Measurements from ENCODE around the gene INPP4A.

The INPP4A gene

GRCh38 chr2:98496750-98497493, 52.3 kb downstream of the INPP4A start:
- no peak for DNase-seq (ENCODE audit: low read depth)

DNA sequence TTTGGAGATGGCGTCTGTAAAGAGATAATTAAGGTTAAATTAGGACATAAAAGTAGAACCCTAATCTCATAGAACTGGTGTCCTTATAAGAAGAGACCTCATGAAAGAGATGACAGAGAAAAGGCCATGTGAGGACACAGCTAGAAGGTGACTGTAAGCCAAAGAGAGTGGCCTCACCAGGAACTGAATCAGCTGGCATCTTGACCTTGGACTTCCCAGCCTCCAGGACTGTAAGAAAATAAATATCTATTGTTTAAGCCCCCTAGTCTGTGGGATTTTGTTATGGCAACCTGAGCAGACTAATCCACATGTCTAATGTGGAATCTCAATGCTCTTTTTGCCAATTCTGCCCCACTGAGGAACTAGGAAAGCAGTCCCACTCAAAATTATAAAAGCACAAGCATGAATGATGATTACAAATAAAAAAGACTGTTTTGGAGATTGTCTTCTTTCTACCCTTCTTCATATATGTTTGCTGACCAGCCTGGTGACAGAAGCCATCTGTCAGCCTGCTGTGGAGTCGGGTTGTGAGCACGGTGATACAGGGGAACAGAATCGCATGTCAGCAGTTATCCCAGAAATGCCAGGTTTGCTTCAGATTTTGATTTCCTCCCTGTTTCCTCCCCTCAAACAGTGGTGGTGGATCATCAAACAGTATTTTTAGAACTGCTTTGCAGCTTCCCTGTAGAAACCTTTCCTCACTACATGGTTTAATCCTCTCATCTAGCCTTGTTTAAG, 54.2 kb downstream of the INPP4A start:
- no peak for DNase-seq (ENCODE audit: low read depth)

GRCh38 chr2:98500561-98500960, 55.9 kb downstream of the INPP4A start:
- DNase-seq (ENCODE audit: low read depth), result no peak

- DNase-seq (ENCODE audit: low read depth), result no peak
Measured at GRCh38 chr2:98501223-98501622, 56.6 kb downstream of the INPP4A start.

DNA sequence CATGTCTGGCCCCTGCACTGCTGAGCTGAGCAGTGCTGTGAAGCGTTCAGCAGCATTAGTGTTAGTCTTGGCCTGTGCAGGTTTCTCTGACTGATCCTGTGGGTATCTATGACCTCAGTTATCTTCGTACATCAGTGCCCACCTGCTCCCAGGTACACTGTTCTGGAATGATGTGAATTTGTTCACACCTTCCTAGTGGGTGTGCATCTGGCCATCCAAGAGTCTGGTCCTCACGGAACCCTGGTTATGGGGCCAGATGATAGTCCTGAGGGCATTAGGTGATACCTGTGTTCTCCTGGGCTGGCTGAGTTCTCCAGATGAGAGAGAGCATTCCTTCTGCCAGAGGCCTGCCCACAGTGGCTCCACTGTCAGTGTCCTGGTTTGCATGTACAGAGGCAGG, 57.2 kb downstream of the INPP4A start:
- no peak for DNase-seq (ENCODE audit: low read depth)

GRCh38 chr2:98502556-98503335, 58.1 kb downstream of the INPP4A start:
- no peak for DNase-seq (ENCODE audit: low read depth)

GRCh38 chr2:98503481-98504105, 58.9 kb downstream of the INPP4A start:
- DNase-seq (ENCODE audit: low read depth), result no peak

DNA sequence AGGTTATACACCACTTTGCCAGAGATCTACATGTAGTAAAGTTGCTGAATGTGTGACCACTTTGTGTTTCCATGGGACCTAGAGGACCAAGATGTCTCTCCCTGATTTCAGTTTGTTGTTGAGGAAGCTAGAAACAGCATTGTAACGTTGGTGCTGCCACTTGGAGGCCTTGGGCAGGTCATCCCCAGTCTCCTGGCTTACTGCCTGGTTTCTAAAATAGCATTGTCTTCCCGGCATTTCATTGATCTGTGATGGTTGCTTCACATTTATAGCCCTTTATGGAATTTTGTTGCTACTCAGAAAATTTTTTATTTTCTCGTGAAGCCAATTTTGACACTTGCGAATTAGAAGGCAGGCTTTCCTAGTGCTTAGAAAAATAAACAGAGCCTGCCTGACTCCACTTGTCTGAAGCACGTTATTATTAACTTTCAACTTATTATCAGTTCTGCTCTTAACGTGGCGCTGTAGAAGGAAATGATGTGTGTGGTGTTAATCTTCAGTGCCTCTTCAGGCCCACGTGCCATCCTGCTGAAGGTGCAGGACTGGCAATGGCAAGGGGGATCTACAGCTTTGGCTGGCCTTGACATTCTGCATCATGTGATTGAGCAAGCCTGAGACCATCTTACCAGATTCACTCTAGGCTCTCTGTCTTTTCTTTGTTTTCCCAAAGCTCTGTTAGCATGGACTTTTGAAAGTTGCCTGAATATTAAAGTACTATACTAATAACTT, 59.9 kb downstream of the INPP4A start:
- no peak for DNase-seq (ENCODE audit: low read depth)

DNA sequence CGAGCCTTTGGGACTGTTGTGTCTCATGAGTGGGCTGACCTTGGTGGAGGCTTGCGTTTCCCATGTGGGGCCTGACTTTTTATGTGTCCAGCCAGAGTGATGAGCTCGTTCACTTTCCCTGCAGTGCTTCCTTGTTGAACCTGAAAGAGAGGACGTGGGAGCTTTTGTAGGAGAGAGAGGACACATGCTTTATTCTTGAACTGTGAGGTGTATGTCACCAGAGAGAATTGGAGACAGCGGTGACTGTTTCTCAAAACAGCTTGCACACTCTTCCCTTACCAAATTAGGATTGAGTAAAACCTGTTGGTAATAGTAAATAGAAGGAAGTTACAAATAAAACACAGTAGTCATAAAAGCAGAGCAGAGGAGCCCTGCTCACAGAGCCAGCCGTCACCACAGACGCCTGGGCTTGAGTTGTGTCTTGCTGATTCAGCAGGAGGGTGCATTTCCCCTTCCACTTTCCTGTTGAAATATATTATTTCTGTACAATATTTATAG, 60.7 kb downstream of the INPP4A start:
- no peak for DNase-seq (ENCODE audit: low read depth)

GRCh38 chr2:98505971-98506664, 61.5 kb downstream of the INPP4A start:
- no peak for DNase-seq (ENCODE audit: low read depth)

- DNase-seq (ENCODE audit: low read depth), result no peak
Measured at GRCh38 chr2:98506881-98507280, 62.2 kb downstream of the INPP4A start.

GRCh38 chr2:98507461-98507860, 62.8 kb downstream of the INPP4A start:
- DNase-seq (ENCODE audit: low read depth), result no peak

DNA sequence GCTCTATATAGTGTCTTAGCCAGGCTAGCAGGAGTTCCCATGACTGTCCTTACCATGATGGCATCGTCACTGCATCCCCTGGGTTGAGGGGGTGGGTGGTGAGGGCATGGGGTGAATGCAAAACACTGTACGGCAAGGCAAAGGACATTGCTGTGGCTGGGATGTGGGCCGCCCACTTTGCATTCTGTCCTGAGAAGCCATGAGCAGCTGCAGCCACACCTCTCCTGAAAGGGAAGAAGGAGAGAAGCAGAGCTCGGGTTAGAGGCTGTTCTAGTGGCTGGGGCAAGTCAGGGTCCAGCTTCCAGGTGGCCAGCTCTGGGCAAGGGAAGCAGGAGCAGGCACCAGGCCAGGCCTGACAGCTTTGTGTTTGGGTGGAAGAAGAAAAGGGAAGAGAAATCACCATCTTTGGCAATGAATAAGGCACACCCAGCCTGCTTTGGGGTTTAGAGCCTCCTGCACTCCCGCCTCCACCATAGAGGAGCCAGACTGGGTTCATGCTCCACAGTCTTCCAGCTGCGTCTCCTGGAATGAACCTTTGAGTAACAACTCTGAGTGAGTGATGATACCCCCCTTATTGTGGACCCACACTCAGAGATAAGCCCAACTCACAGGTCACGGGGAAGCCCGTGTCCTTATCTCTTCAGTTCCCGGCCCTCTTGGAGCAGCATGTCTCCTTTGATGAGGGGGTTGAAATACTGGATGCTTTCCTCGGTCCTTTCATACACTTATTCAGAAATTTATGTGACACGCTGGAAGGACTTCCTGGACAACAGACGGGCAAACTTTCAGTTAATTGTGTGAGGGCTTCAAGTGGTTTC, 63.4 kb downstream of the INPP4A start:
- DNase-seq (ENCODE audit: low read depth), result no peak

GRCh38 chr2:98508709-98509066, 64.0 kb downstream of the INPP4A start:
- DNase-seq (ENCODE audit: low read depth), result peak; percentile 18

DNA sequence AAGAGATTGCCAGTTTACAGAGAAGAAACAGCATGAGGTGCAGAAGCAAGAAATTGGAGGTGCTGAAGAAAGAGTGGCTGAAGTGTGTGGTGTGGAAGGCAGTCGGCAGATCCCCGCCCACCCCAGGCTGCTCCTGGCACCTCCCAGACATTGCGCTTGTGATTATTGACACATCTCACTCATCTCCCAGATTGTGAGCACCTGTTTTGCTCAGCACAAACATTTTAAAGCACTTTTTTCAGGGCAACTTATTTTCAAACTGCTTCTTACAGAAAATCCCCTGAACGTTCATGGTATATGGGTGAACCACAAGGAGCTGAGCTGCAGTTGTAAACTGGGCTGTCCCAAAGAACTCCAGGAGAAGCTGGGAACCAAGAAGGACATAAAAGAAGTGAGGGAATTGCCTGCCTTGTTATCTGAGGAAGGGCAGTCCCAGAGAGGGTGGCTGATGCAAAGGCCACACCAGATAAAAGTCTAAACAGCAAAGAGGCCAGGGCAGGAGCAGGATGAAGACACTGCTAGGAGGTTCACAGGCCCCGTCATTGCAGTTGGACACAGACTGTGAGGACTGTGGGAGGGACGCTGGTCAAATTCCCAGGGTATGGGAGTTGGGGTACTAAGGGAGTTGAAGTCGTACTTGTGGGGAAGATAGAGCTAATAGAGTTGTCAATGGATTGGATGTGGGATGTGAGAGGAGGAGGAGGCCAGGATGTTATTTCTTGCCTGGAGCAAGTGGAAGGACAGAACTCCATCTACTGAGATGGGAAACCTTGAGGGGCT, 65.1 kb downstream of the INPP4A start:
- DNase-seq (ENCODE audit: low read depth), result no peak

GRCh38 chr2:98510322-98510662, 65.6 kb downstream of the INPP4A start:
- no peak for DNase-seq (ENCODE audit: low read depth)

- no peak for DNase-seq (ENCODE audit: low read depth)
Measured at GRCh38 chr2:98511981-98512380, 67.3 kb downstream of the INPP4A start.

DNA sequence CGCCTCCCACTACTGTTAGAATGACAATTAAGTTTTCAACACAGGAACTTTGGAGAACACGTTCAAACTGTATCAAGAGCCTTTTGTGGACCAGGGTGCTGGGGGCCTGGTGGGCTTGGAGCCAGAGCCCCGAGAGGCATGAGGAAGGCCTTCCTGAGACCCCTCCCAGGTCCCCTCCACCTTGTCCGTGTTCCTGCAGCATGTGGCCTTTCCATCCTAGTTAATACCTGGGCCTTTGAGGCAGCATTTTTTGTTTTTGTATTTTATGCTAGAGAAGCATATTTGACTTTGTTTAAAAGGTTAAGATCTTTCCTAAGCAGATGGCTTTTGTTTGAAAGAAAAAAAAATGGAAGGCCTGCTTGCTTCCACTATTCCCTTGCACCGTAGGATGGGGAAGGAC, 68.0 kb downstream of the INPP4A start:
- DNase-seq (ENCODE audit: low read depth), result no peak

- DNase-seq (ENCODE audit: low read depth), result no peak
Measured at GRCh38 chr2:98514096-98514639, 69.5 kb downstream of the INPP4A start.
